SK-N-SH treated with all-trans-retinoic acid at 6 μM for 48 hours (cell line): ENCODE results near the gene ALDH3B2.

ENCODE experiments used
- CSRNP3 ChIP-seq: fragments of 250-450 bp; sonication (Bioruptor Pico); IDR thresholded peaks from 2 replicates; pipeline ENCODE4 v1.5.1; 2021; ENCODE audit warnings: mild to moderate bottlenecking, moderate library complexity
- ESRRG ChIP-seq: fragments of 250-450 bp; sonication (Bioruptor Pico); IDR thresholded peaks from 2 replicates; pipeline ENCODE4 v1.6.1; 2021; ENCODE audit warnings: mild to moderate bottlenecking
- GLIS3 ChIP-seq: fragments of 250-450 bp; sonication (Bioruptor Pico); IDR thresholded peaks from 2 replicates; pipeline ENCODE4 v1.5.0; 2020; ENCODE audit warnings: mild to moderate bottlenecking, moderate library complexity
- PATZ1 ChIP-seq: fragments of 250-450 bp; sonication (Bioruptor Pico); IDR thresholded peaks from 2 replicates; pipeline ENCODE4 v1.8.0; 2020; ENCODE audit warnings: mild to moderate bottlenecking, moderate library complexity, borderline replicate concordance
- ZC3H10 ChIP-seq: fragments of 250-450 bp; sonication (Bioruptor Pico); IDR thresholded peaks from 2 replicates; pipeline ENCODE4 v1.5.1; 2021; ENCODE audit warnings: mild to moderate bottlenecking, moderate library complexity
- ZFP3 ChIP-seq: fragments of 250-450 bp; sonication (Bioruptor Pico); IDR thresholded peaks from 2 replicates; pipeline ENCODE4 v1.5.0; 2020; ENCODE audit warnings: mild to moderate bottlenecking, moderate library complexity
- ZNF70 ChIP-seq: fragments of 450-650 bp; formaldehyde crosslinking; IDR thresholded peaks from 2 replicates; pipeline ENCODE4 v1.5.0; 2020; ENCODE audit warnings: mild to moderate bottlenecking, moderate library complexity

- TF ChIP-seq GLIS3 (CRISPR knock-in tag): 0 out of 2 replicates have a peak, but pooled peaks have one; percentile 17
- TF ChIP-seq CSRNP3: no peak
- TF ChIP-seq ZFP3 (CRISPR knock-in tag): no peak
- no peak for TF ChIP-seq ESRRG (CRISPR knock-in tag)
- TF ChIP-seq PATZ1: no peak
- no peak for TF ChIP-seq ZNF70 (CRISPR knock-in tag)
- no peak for TF ChIP-seq ZC3H10
Observed at GRCh38 chr11:67629386-67630227, 44.8 kb downstream of the ALDH3B2 start, which contains the start of gene NUDT8.
